ENCODE measurements around the gene SLC49A4.

SLC49A4 gene

GRCh38 chr3:122912772-122913538, 118.1 kb downstream of the SLC49A4 start:
- DNase-seq: no peak

- DNase-seq: no peak
Observed at GRCh38 chr3:122913539-122914100, 118.8 kb downstream of the SLC49A4 start.

DNA sequence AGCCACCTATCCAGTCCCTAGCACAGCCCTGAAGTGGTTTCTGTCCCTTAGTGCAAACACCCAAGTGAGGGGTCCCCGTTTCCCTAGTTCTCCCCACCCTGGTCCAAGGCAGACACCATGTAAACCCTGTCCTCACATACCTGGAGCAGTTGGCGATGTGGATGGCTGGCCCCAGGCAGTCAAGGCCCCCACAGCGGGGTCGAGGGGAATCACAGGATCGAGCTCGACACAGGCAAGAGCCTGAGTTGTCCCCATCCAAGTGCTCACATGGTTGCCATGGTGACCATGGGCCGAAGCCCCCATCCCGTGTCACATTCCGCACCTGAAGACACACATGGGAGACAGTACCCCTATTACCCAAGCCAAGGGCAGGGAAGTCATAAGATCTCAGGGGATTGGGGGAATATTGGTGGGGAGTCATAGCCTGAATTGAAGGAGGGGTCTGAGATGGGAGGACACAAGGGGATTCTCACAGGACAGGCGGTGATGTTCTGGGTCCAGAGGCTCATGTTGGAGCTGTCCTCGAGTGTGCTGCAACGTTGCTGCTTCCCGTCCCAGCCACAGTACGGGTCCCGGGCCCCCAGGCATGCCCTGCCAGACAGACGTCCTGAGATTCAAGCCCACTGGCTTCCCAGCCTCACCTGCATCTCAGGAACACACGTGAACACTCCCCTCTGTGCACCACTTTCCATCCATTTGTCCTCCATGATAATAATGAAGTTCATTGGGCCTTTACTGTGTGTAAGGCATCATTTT, 120.6 kb downstream of the SLC49A4 start:
- DNase-seq: no peak

DNA sequence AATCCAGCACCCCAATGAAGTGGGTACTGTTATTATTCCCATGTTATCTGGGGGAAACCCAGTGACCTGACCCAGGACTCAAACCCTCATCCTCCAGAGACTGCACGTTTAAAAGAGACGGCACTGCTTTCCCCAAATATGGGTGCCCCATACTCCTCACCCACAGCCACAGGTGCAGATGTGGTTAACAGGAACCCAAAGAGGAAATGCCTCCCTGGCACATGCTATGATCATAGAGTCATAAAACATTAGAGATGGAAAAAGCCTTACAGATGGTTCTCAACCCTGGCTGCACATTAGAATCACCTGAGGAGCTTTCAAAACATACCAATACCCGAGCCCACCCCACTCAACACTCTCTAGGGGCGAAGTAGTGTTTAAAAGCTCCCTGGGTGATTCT, 121.2 kb downstream of the SLC49A4 start:
- no peak for DNase-seq

DNA sequence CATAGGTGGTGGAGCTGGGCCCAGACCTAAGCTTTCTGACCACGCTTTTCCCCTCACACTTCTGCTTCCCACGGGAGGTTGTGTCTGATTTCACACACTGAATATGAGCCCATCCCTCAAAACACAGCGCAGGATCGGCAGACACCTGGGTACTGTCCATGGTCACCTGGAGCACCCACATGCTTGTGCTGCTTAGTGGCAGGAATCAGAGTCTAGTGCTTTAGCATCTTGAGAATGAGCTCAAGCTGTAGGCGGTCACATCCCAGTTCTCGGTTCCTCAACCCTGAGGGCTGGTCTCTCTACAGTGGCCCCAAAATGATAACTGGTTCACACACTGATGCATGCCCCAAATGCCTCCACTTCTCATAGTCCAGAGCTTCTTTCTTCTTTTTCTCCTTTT, 121.7 kb downstream of the SLC49A4 start:
- DNase-seq: no peak

GRCh38 chr3:122917412-122917811, 122.5 kb downstream of the SLC49A4 start:
- no peak for DNase-seq

- no peak for DNase-seq
Observed at GRCh38 chr3:122918576-122919290, 123.9 kb downstream of the SLC49A4 start.

DNA sequence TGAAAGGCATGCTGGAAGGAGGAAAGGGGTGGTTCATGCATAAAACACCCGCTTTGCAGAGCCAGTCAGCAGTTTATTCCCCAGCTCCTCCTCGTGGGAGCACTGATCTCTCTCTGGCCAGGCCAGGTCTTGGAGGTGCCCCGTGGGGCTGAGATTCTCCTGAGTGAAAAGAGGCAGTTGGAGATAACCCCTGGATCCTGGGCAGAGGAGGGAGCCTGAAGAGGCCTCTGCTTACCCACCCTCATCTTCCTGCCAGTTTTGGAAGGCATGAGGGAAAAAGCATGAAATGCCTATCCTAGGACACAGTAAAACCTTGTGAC, 124.4 kb downstream of the SLC49A4 start:
- no peak for DNase-seq

DNA sequence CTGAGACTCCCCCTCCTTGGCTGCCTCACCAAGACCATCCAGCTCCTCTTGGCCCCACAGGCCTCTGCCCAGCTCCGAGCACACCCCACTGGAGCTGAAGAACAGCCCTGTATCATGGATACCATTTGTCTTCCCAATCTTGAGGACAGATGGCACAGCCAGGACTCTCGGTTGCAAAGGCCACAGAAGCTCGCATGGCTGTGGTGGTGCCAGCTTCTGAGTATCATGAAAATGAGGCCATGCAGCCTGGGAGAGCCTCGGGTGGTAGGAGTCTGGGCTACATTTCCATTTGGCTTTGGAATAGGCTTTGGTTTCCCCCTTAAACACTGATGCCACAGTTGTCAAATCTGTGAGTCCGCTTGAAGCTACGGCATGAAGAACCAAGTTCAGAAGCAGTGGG, 126.1 kb downstream of the SLC49A4 start:
- DNase-seq: no peak

DNA sequence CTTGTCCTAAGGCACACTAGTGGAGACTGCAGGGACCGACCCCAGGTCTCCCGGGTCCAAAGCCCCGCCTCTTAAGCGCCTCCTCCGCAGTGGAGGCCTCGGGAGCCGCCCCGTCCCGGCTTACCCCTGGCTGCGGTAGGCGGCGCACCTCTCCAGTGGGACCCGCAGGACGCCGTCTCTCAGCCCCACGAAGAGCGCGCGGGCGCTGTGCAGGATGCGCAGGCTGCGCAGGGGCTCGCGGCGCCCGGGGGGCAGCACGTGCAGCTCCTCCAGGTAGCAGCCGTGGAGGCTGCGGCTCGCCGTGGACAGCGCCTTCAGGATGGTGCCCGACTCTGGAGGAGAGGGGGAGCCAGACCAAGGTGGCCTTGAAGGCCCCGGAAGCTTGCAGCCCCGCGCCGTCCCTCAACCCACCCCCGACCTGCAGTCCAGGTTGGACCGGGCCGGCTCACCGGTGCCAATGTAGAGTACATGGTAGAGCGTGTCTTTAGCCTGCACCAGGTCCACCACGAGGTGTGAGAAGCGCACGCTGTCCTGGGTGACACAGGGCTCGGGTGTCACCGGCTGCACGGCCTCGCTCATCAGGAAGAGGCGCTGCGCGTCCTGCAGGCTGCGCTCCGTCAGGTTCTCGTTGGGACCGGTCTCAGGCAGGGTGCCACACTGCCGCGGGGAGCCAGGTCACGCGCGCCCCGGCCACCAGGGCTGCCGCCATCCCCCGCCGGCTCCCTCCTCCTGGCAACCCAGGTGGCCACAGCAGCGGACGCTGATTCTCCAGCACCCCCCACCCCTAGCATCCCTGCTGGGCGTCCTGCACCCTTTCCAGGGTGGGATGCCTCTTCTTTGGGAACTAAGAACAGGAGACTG, 127.2 kb downstream of the SLC49A4 start:
- DNase-seq: no peak

GRCh38 chr3:122923611-122924010, 128.7 kb downstream of the SLC49A4 start:
- no peak for DNase-seq

- no peak for DNase-seq
Observed at GRCh38 chr3:122924056-122924455, 129.2 kb downstream of the SLC49A4 start.

DNA sequence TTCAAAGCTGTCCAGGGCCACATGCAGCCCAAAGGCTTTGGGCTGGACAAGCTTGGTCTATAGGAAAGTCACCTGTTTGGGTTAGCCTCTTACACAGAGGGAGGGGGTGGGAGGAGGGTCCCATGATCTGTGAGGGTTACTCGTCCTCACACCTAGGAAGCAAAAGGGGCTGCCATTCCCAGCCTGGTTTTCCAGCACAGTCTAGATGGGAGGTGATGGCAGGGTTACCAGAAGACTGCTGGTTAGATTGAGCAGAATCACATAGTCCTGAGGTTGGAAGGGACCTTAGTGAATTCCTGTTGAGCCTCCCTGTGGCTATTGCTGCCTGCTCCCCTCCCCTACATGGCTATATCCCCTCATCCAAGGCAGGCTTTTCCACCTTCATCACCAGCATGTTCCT, 130.9 kb downstream of the SLC49A4 start:
- DNase-seq: no peak

DNA sequence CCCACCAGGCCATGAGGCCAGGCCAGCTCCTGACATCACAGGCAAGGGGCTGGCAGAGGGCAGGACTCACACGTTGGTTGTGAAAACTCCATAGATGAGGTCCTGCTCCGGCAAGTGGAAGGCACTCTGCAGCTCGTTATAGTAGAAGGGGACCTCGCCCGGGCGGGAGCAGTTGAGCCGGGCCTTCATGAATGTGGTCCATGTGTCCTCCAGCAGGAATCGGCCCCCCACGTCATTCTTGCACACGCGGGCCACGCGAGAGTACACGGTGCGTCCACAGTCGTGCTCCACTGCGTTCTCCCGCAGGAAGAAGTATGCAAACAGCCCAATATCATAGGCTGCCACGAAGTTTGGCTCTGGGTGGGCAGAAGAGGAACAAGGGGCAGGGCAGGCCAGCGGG, 131.5 kb downstream of the SLC49A4 start:
- no peak for DNase-seq

GRCh38 chr3:122926811-122927210, 131.9 kb downstream of the SLC49A4 start:
- no peak for DNase-seq

- DNase-seq: no peak
Observed at GRCh38 chr3:122927726-122928125, 132.9 kb downstream of the SLC49A4 start.

- no peak for DNase-seq
Observed at GRCh38 chr3:122928396-122929187, 133.7 kb downstream of the SLC49A4 start.

GRCh38 chr3:122929188-122930062, 134.6 kb downstream of the SLC49A4 start:
- DNase-seq: no peak

DNA sequence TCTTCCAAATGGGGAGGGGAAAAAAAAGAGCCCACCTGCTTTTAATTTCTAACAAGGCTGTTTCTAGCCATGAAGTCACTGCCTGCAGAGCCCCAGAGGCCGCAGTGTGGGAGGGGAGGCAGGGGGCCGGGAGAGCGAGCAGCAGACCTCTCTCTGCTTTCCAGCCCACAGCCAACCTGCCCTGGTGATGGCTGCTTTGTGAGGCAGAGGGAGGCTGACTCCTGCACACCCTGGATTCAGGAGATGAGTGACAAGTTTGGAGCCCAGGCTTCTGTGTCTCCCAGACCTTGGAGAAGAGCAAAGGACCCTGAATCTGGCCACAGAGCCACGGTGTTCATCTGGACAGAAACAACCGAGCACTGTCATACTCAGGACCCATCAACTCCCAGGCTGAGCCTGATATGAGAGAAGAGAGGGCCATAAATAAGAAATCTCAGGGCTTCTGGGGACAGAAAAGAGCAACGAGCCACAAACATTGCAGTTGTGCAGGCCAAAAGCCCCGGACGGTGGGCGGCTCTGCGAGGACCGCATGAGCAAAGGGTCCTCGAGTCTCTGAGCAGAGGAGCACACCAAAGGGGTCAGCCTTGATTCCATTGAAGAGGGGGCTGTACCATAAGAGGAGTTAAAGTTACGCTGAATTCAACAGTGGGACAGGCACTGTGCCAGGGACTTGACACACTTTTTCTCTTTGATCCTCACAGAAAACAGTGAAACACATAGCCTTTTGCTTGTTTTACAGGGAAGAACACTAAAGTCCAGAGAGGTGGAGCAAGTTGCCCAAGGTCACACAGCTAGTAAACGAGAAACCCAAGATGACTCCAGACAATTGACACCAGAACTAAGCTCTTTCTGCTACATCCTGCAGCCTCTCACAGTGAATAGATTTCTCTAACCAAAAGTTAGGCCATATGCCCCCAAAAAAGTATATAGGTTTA, 135.5 kb downstream of the SLC49A4 start:
- no peak for DNase-seq

Data from SW 1271 (cell line).